Esophagus muscularis mucosa (tissue), 4 donors: ENCODE measurements around the gene KCNB1. TPM values are rescaled to one million over a fixed set of nuclear protein-coding genes. Genes with fewer than 3 reads are reported as not detected.

Experiments
- DNase-seq: peaks from one replicate; pipeline ENCODE4 v3.0.0-alpha.2; 2017; ENCODE audit errors: extremely low spot score
- H3K27ac ChIP-seq, 4 donors: fragments of 200-600 bp; sonication (generic); replicated peaks in 1 of 4; 1 replicate in 3 of 4; 2 replicates in 1 of 4; pipeline ENCODE4 v1.5.1; 2016 to 2019; ENCODE audit warnings: mild to moderate bottlenecking in 1 of 4
- H3K27me3 ChIP-seq, 4 donors: fragments of 200-600 bp; sonication (generic); one replicate each; pipeline versions ENCODE4 v1.5.1 to v1.6.0; 2016 to 2019
- H3K36me3 ChIP-seq, 4 donors: fragments of 200-600 bp; sonication (generic); one replicate each; pipeline ENCODE4 v1.5.1; 2016 to 2019
- H3K4me1 ChIP-seq, 4 donors: fragments of 200-600 bp; sonication (generic); one replicate each; pipeline ENCODE4 v1.5.1; 2016 to 2019
- H3K4me3 ChIP-seq, 4 donors: fragments of 200-600 bp; sonication (generic); 1 replicate in 2 of 4; 2 replicates in 2 of 4; pipeline ENCODE4 v1.5.1; 2016 to 2019; ENCODE audit warnings: mild to moderate bottlenecking in 4 of 4, moderate library complexity in 1 of 4
- H3K9me3 ChIP-seq, 4 donors: fragments of 200-600 bp; sonication (generic); 1 replicate in 3 of 4; 2 replicates in 1 of 4; pipeline ENCODE4 v1.5.1; 2016 to 2019
- EP300 ChIP-seq: sonication (generic); formaldehyde crosslinking; IDR thresholded peaks from one replicate; pipeline ENCODE4 v1.6.1; 2017; ENCODE audit warnings: antibody characterized with exemption
- POLR2A ChIP-seq: fragments of 450-650 bp; IDR thresholded peaks from one replicate; pipeline ENCODE4 v1.6.1; 2017; ENCODE audit warnings: antibody characterized with exemption, moderate library complexity, mild to moderate bottlenecking, low read depth
- POLR2AphosphoS5 ChIP-seq, 2 donors: sonication (generic); formaldehyde crosslinking; IDR thresholded peaks; one replicate each; pipeline ENCODE4 v1.6.1; 2017; ENCODE audit warnings: antibody characterized with exemption in 2 of 2
- WGBS: methylation state at CpG from one replicate; pipeline ENCODE4 v1.1.5; 2018; 5-methylcytosine and 5-hydroxymethylcytosine counted together
- intact Hi-C: fragments of 100-400 bp; cut with DNase I; formaldehyde crosslinking; loops from one replicate; pipeline ENCODE4 v1.15.1; 2023
- total RNA-seq, 4 donors: library from RNA; depleted of rRNA; stranded (reverse); fragments of >200 nt; gene quantifications; one replicate each; pipeline versions ENCODE4 v1.1.0 to v1.2.1, GENCODE V29; 2016
- TF ChIP-seq, protein P1 (sequence below), 3 experiments: fragments of 200-600 bp in 2 of 3; fragments of 450-650 bp in 1 of 3; sonication (generic) in 2 of 3; IDR thresholded peaks; one replicate each; pipeline ENCODE4 v1.5.1; 2017 to 2019; ENCODE audit warnings: antibody characterized with exemption in 3 of 3, mild to moderate bottlenecking in 2 of 3, moderate library complexity in 1 of 3

The KCNB1 gene
- total RNA-seq, 4 donors from 2014 or later = 32.3 to 55.5 (median 51.9) TPM

- TF ChIP-seq POLR2A (no peak), EP300 (no peak), POLR2AphosphoS5 (IDR thresholded peaks at IDR 0.05) (no peak)
- TF ChIP-seq, protein P1, sequence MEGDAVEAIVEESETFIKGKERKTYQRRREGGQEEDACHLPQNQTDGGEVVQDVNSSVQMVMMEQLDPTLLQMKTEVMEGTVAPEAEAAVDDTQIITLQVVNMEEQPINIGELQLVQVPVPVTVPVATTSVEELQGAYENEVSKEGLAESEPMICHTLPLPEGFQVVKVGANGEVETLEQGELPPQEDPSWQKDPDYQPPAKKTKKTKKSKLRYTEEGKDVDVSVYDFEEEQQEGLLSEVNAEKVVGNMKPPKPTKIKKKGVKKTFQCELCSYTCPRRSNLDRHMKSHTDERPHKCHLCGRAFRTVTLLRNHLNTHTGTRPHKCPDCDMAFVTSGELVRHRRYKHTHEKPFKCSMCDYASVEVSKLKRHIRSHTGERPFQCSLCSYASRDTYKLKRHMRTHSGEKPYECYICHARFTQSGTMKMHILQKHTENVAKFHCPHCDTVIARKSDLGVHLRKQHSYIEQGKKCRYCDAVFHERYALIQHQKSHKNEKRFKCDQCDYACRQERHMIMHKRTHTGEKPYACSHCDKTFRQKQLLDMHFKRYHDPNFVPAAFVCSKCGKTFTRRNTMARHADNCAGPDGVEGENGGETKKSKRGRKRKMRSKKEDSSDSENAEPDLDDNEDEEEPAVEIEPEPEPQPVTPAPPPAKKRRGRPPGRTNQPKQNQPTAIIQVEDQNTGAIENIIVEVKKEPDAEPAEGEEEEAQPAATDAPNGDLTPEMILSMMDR (IDR thresholded peaks at IDR 0.05) = no peak
- peaks cover 0 to 39% (median 38%) of the 10 kb centered on the region in 4 donors for H3K4me1 ChIP-seq
- H3K27me3 ChIP-seq = no peaks in the 10 kb centered on the region
- intact Hi-C loops = no loop called here
- DNase-seq = no peak
- 94% methylated on average over 6 of the region's 11 CpGs for WGBS
- no peak overlapping the region for H3K4me3 ChIP-seq
- H3K9me3 ChIP-seq = no peaks in the 10 kb centered on the region
- peak overlapping the region in 2 of 4 donors; percentile 0 to 22 for H3K27ac ChIP-seq
- H3K36me3 ChIP-seq = peaks cover 0 to 23% (median 6%) of the 10 kb centered on the region in 4 donors
These were observed 30.5 kb upstream of the KCNB1 start for GRCh38 chr20:49513009-49513408.

DNA sequence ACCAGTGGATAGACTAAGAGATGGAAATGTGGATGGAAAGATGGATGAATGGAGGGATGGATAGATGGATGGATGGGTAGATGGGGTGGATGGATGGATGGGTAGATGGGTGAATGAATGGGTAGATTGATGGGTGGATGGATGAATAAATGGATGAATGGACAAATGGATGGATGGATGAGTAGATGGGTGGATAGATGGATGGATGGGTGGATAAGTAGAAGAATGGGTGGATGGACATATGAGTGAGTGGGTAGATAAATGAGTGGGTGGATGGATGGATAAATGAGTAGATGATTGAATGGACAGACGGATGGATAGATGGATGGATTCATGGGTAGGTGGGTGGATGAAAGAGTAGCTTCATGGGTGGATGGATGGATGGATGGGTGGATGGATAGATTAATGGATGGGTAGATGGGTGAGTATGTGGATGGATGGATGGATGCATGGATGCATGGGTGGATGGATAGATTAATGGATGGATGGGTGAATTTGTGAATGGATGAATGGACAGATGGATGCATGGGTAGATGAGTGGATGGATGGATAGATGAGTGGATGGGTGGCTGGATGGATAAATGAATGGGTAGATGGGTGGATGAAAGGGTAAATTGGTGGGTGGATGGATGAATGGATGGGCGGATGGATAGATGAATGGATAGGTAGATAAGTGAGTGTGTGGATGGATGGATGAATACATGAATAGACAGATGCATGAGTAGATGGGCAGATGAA lies 29.5 kb upstream of the KCNB1 start:
- Histone ChIP-seq H3K4me3 (no peak overlapping the region), H3K27ac (peak overlapping the region; percentile 77 to 86 (median 81)), H3K4me1 (peaks cover 0 to 46% (median 42%) of the 10 kb centered on the region in 4 donors), H3K36me3 (peaks cover 0 to 26% (median 10%) of the 10 kb centered on the region in 4 donors), H3K27me3 (no peaks in the 10 kb centered on the region), H3K9me3 (no peaks in the 10 kb centered on the region)
- intact Hi-C loops = no loop called here
- TF ChIP-seq EP300 (no peak), POLR2A (no peak), POLR2AphosphoS5 (IDR thresholded peaks at IDR 0.05) (no peak)
- TF ChIP-seq, protein P1 (IDR thresholded peaks at IDR 0.05) = no peak
- WGBS = 94% methylated on average over 2 of the region's 2 CpGs
- no peak for DNase-seq

GRCh38 chr20:49510562-49511122 lies 28.2 kb upstream of the KCNB1 start:
- TF ChIP-seq POLR2A (no peak), EP300 (no peak), POLR2AphosphoS5 (IDR thresholded peaks at IDR 0.05) (peak; percentile 57 to 71)
- TF ChIP-seq, protein P1 (IDR thresholded peaks at IDR 0.05) = no peak
- peaks cover 0 to 34% (median 11%) of the 10 kb centered on the region in 4 donors for H3K36me3 ChIP-seq

GRCh38 chr20:49508435-49509199 lies 26.1 kb upstream of the KCNB1 start:
- Histone ChIP-seq H3K27ac (peak overlapping the region; percentile 44 to 86 (median 69)), H3K9me3 (no peaks in the 10 kb centered on the region)

More at GRCh38 chr20:49510562-49511122, 28.2 kb upstream of the KCNB1 start:
- H3K9me3 ChIP-seq = no peaks in the 10 kb centered on the region
- WGBS = 43% methylated on average over 12 of the region's 12 CpGs
- DNase-seq = peak; percentile 93
- peak overlapping the region; percentile 77 to 86 (median 81) for H3K27ac ChIP-seq
- intact Hi-C loops = no loop called here
- H3K4me3 ChIP-seq = peak overlapping the region in 1 of 4 donors; percentile 30
- peaks cover 0 to 46% (median 42%) of the 10 kb centered on the region in 4 donors for H3K4me1 ChIP-seq
- no peaks in the 10 kb centered on the region for H3K27me3 ChIP-seq

More at GRCh38 chr20:49508435-49509199, 26.1 kb upstream of the KCNB1 start:
- peaks cover 0 to 50% (median 44%) of the 10 kb centered on the region in 4 donors for H3K4me1 ChIP-seq
- no peak for DNase-seq
- 51% methylated on average over 13 of the region's 14 CpGs for WGBS
- H3K36me3 ChIP-seq = peaks cover 0 to 25% (median 7%) of the 10 kb centered on the region in 4 donors
- intact Hi-C loops = loop anchor here (1.0 kb wide), 1 partner anchor 174 kb away; no protein-coding TSS in a partner anchor
- no peak for TF ChIP-seq EP300
- TF ChIP-seq POLR2A = no peak
- TF ChIP-seq POLR2AphosphoS5 (IDR thresholded peaks at IDR 0.05) = no peak
- TF ChIP-seq, protein P1 (IDR thresholded peaks at IDR 0.05) = peak; percentile 53 to 65 (median 59)
- no peaks in the 10 kb centered on the region for H3K27me3 ChIP-seq
- no peak overlapping the region for H3K4me3 ChIP-seq
